ENCODE data around the gene SRC.

SRC gene

GRCh38 chr20:37408302-37409193 lies 62.6 kb downstream of the SRC start:
- no peak for DNase-seq (ENCODE audit: low read depth, low spot score)

GRCh38 chr20:37411408-37412219 lies 65.7 kb downstream of the SRC start:
- DNase-seq (ENCODE audit: low read depth, low spot score): no peak

GRCh38 chr20:37413023-37413334 lies 67.0 kb downstream of the SRC start:
- no peak for DNase-seq (ENCODE audit: low read depth, low spot score)

GRCh38 chr20:37413379-37413778 lies 67.4 kb downstream of the SRC start:
- no peak for DNase-seq (ENCODE audit: low read depth, low spot score)

- DNase-seq (ENCODE audit: low read depth, low spot score): no peak
Measured at GRCh38 chr20:37414224-37415035, 68.5 kb downstream of the SRC start.

- DNase-seq (ENCODE audit: low read depth, low spot score): no peak
Measured at GRCh38 chr20:37415118-37416085, 69.5 kb downstream of the SRC start.

GRCh38 chr20:37416100-37416847 lies 70.3 kb downstream of the SRC start:
- no peak for DNase-seq (ENCODE audit: low read depth, low spot score)

GRCh38 chr20:37416848-37417616 lies 71.1 kb downstream of the SRC start:
- no peak for DNase-seq (ENCODE audit: low read depth, low spot score)

GRCh38 chr20:37417617-37418467 lies 71.9 kb downstream of the SRC start:
- no peak for DNase-seq (ENCODE audit: low read depth, low spot score)

GRCh38 chr20:37418591-37419109 lies 72.7 kb downstream of the SRC start:
- DNase-seq (ENCODE audit: low read depth, low spot score): no peak

GRCh38 chr20:37419307-37419706 lies 73.4 kb downstream of the SRC start:
- no peak for DNase-seq (ENCODE audit: low read depth, low spot score)

- no peak for DNase-seq (ENCODE audit: low read depth, low spot score)
Measured at GRCh38 chr20:37419774-37420542, 74.0 kb downstream of the SRC start.

GRCh38 chr20:37420610-37421009 lies 74.7 kb downstream of the SRC start:
- no peak for DNase-seq (ENCODE audit: low read depth, low spot score)

- no peak for DNase-seq (ENCODE audit: low read depth, low spot score)
Measured at GRCh38 chr20:37421060-37421905, 75.3 kb downstream of the SRC start.

GRCh38 chr20:37421988-37422387 lies 76.0 kb downstream of the SRC start:
- no peak for DNase-seq (ENCODE audit: low read depth, low spot score)

GRCh38 chr20:37422791-37423286 lies 76.9 kb downstream of the SRC start:
- DNase-seq (ENCODE audit: low read depth, low spot score): no peak

Data from brain pericyte (primary cell).